Measurements from ENCODE around the gene OR6C2.
"Not testable (repeated sequence)": the region's sequence is repeated elsewhere in the genome, so short reads cannot be mapped to it uniquely, and the experiment has no call there.

Gene OR6C2

DNA sequence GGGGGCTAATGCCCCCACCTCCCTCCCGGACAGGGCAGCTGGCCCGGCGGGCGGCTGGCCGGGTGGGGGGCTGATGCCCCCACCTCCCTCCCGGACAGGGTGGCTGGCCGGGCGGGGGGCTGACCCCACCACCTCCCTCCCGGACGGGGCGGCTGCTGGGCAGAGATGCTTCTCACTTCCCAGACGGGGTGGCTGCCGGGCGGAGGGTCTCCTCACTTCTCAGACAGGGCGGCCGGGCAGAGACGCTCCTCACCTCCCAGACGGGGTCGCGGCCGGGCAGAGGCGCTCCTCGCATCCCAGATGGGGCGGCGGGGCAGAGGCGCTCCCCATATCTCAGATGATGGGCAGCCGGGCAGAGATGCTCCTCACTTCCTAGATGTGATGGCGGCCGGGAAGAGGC is 35.3 kb downstream of the OR6C2 start:
- DNase-seq: not testable (repeated sequence)

DNA sequence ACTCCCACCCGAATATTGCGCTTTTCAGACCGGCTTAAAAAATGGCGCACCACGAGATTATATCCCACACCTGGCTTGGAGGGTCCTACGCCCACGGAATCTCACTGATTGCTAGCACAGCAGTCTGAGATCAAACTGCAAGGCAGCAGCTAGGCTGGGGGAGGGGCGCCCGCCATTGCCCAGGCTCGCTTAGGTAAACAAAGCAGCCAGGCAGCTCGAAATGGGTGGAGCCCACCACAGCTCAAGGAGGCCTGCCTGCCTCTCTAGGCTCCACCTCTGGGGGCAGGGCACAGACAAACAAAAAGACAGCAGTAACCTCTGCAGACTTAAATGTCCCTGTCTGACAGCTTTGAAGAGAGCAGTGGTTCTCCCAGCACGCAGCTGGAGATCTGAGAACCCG is 40.4 kb downstream of the OR6C2 start:
- DNase-seq: not testable (repeated sequence)

DNA sequence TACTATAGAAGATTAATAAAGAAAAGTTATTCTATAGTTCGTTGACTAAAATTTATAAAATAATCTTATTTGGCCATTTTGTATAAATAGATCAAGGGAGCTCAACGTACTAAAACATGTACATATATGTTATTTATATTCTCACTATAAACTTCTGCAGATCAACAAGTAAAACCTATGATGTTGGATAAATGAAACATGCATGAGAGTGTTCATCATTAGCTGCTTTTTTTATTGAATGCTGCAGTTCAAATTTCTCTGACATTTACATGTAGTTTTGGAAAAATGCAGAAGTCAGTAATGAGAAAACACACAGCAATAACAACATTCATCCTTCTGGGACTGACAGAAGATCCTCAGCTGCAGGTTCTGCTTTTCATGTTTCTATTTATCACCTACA is 48.2 kb downstream of the OR6C2 start, which contains the start of gene OR6C68:
OR6C68 (plus strand) TSS at position 301 of the 400 bp plus-strand sequence; CDS start at position 301, 0 bp downstream.
- DNase-seq: no peak

DNA sequence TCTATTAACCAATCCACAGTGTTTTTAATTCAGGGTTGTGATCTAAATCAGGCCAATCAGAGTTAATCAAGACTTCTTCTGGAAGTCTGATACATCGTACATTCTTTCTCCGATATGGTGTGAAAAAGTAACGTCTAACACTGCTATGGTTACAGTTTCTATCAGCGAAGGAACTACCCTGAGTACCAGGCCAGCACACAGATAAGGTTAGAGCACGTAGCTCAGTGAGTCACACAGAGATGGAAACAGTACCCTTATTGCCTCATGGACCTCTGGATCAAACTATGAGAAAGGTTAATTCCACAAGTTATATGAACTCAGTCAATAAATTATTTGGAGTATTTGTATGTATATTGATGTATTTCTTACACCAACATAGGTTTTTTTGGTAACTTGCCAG is 51.6 kb downstream of the OR6C2 start:
- no peak for DNase-seq

DNA sequence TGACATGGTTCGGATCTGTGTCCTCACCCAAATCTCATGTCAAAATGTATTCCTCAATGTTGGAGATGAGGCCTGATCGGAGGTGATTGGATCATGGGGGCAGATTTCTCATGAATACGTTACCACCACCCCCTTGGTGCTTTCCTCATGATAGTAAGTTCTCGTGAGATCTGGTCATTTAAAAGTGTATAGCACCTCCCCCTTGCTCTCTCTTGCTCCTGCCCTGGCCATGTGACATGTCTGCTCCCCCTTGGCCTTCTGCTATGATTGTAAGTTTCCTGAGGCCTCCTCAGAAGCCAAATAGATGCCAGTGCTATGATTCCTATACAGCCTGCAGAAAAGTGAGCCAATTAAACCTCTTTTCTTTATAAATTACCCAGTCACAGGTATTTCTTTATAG is 55.4 kb downstream of the OR6C2 start:
- no peak for DNase-seq

DNA sequence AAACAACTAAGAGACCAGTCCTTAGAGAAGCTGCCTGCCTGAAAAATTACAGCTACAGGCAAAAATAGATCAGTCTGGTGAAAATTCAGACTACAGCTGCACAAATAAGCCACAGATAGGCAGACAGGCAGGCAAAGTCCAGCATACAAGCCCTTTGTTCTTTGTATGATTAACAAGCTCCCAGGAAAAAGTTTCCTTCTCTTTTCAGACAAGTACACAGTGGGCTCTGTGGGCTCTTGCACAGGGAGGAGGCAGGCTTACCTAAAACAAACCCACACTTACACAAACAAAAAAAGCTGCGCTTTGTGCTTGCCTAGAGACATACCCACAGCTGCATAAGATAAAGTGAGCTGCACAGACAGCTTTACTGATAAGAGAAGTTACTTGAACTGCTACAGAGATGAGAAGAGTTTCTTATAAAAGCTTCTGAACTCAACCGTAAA is 56.0 kb downstream of the OR6C2 start:
- DNase-seq: no peak

DNA sequence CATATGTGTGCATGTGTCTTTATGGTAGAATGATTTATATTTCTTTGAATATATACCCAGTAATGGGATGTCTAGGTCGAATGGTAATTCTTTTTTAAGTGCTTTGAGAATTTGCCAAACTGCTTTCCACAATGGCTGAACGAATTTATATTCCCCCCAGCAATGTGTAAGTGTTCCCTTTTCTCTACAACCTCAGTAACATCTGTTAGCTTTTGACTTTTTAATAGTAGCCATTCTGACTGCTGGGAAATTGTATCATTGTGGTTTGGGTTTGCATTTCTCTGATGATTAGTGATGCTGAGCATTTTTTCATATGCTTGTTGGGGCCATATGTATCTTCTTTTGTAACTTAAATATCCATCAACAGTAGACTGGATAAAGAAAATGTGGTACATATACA is 57.7 kb downstream of the OR6C2 start:
- DNase-seq: no peak
